ENCODE data around the gene BOC.

GRCh38 chr3:113265231-113265630, 53.9 kb downstream of the BOC start:
- no peak for TF ChIP-seq CTCF (conservative IDR thresholded peaks at IDR 0.05)
- TF ChIP-seq ZFX (IDR thresholded peaks at IDR 0.05), result no peak
